HUES48 (cell line): ENCODE results near the gene ZNF653.

Experiments
- H3K27ac ChIP-seq: one replicate; pipeline ENCODE4 v1.7.0; 2013; ENCODE audit warnings: low read depth, low read length, inconsistent platforms
- H3K27me3 ChIP-seq: 2 replicates; pipeline ENCODE4 v1.6.1; 2013; ENCODE audit warnings: mild to moderate bottlenecking, low read length; ENCODE audit not compliant: control insufficient read depth, insufficient read depth
- H3K36me3 ChIP-seq: 2 replicates; pipeline ENCODE4 v1.6.1; 2013; ENCODE audit warnings: low read length; ENCODE audit not compliant: control insufficient read depth, insufficient read depth
- H3K4me1 ChIP-seq: 2 replicates; pipeline ENCODE4 v1.6.1; 2013; ENCODE audit warnings: mild to moderate bottlenecking, low read length; ENCODE audit not compliant: control insufficient read depth, insufficient read depth
- H3K4me3 ChIP-seq: 2 replicates; pipeline ENCODE4 v1.5.1; 2013; ENCODE audit warnings: mild to moderate bottlenecking, low read depth, low read length
- H3K9ac ChIP-seq: 2 replicates; pipeline ENCODE4 v1.6.1; 2013; ENCODE audit warnings: mild to moderate bottlenecking, low read depth, low read length, moderate library complexity
- H3K9me3 ChIP-seq: 2 replicates; pipeline ENCODE4 v1.6.1; 2013; ENCODE audit warnings: low read length; ENCODE audit not compliant: control insufficient read depth, insufficient read depth

Gene ZNF653

GRCh38 chr19:11451871-11452619, 53.6 kb downstream of the ZNF653 start:
- H3K36me3 ChIP-seq, result peaks cover 32% of the 10 kb centered on the region
- H3K4me3 ChIP-seq, result no peak overlapping the region; the same call in 1 of the 2 replicates
- H3K27ac ChIP-seq, result peak overlapping the region; percentile 47
- H3K9me3 ChIP-seq, result no peaks in the 10 kb centered on the region
- H3K9ac ChIP-seq, result 0 out of 2 replicates have a peak overlapping the region, but pooled peaks have one; percentile 24
- H3K27me3 ChIP-seq, result no peaks in the 10 kb centered on the region
- H3K4me1 ChIP-seq, result peaks cover 11% of the 10 kb centered on the region

- peaks cover 35% of the 10 kb centered on the region for H3K36me3 ChIP-seq
- no peak overlapping the region for H3K4me3 ChIP-seq
- no peak overlapping the region for H3K9ac ChIP-seq
- peaks cover 11% of the 10 kb centered on the region for H3K4me1 ChIP-seq
- no peaks in the 10 kb centered on the region for H3K9me3 ChIP-seq
- no peaks in the 10 kb centered on the region for H3K27me3 ChIP-seq
- peak overlapping the region; percentile 54 for H3K27ac ChIP-seq
Observed at GRCh38 chr19:11451327-11451870, 54.2 kb downstream of the ZNF653 start.

- H3K9ac ChIP-seq, result no peak overlapping the region
Observed at GRCh38 chr19:11450570-11451326, 54.9 kb downstream of the ZNF653 start.

GRCh38 chr19:11448923-11449554, 56.6 kb downstream of the ZNF653 start:
- Histone ChIP-seq H3K9me3 (no peaks in the 10 kb centered on the region), H3K4me1 (peaks cover 11% of the 10 kb centered on the region), H3K4me3 (no peak overlapping the region), H3K36me3 (peaks cover 57% of the 10 kb centered on the region), H3K27ac (no peak overlapping the region), H3K27me3 (no peaks in the 10 kb centered on the region), H3K9ac (no peak overlapping the region)

More at GRCh38 chr19:11450570-11451326, 54.9 kb downstream of the ZNF653 start:
- H3K27ac ChIP-seq, result peak overlapping the region; percentile 54
- peaks cover 11% of the 10 kb centered on the region for H3K4me1 ChIP-seq
- H3K27me3 ChIP-seq, result no peaks in the 10 kb centered on the region
- no peaks in the 10 kb centered on the region for H3K9me3 ChIP-seq
- H3K4me3 ChIP-seq, result no peak overlapping the region
- peaks cover 40% of the 10 kb centered on the region for H3K36me3 ChIP-seq

GRCh38 chr19:11448410-11448809, 57.2 kb downstream of the ZNF653 start:
- H3K4me3 ChIP-seq, result no peak overlapping the region
- no peaks in the 10 kb centered on the region for H3K27me3 ChIP-seq

GRCh38 chr19:11447347-11448262, 58.0 kb downstream of the ZNF653 start:
- Histone ChIP-seq H3K27me3 (no peaks in the 10 kb centered on the region), H3K9me3 (no peaks in the 10 kb centered on the region), H3K9ac (no peak overlapping the region), H3K36me3 (peaks cover 70% of the 10 kb centered on the region), H3K27ac (no peak overlapping the region), H3K4me1 (peaks cover 7% of the 10 kb centered on the region), H3K4me3 (no peak overlapping the region)

More at GRCh38 chr19:11448410-11448809, 57.2 kb downstream of the ZNF653 start:
- Histone ChIP-seq H3K4me1 (peaks cover 9% of the 10 kb centered on the region), H3K27ac (no peak overlapping the region), H3K36me3 (peaks cover 63% of the 10 kb centered on the region), H3K9me3 (no peaks in the 10 kb centered on the region), H3K9ac (no peak overlapping the region)

GRCh38 chr19:11446652-11447301, 58.9 kb downstream of the ZNF653 start:
- H3K36me3 ChIP-seq, result peaks cover 79% of the 10 kb centered on the region
- H3K9me3 ChIP-seq, result no peaks in the 10 kb centered on the region
- H3K27ac ChIP-seq, result no peak overlapping the region
- H3K9ac ChIP-seq, result no peak overlapping the region
- no peaks in the 10 kb centered on the region for H3K27me3 ChIP-seq
- 0 out of 2 replicates have a peak, but pooled peaks cover under 1% of the 10 kb centered on the region for H3K4me1 ChIP-seq
- no peak overlapping the region for H3K4me3 ChIP-seq

GRCh38 chr19:11446271-11446651, 59.4 kb downstream of the ZNF653 start:
- H3K4me1 ChIP-seq, result no peaks in the 10 kb centered on the region
- no peaks in the 10 kb centered on the region for H3K27me3 ChIP-seq
- no peaks in the 10 kb centered on the region for H3K9me3 ChIP-seq
- peaks cover 84% of the 10 kb centered on the region for H3K36me3 ChIP-seq
- no peak overlapping the region for H3K9ac ChIP-seq
- no peak overlapping the region for H3K4me3 ChIP-seq
- no peak overlapping the region for H3K27ac ChIP-seq

GRCh38 chr19:11445141-11445540, 60.5 kb downstream of the ZNF653 start:
- Histone ChIP-seq H3K4me1 (no peaks in the 10 kb centered on the region), H3K36me3 (peaks cover 90% of the 10 kb centered on the region), H3K9ac (no peak overlapping the region), H3K27ac (no peak overlapping the region), H3K4me3 (no peak overlapping the region), H3K9me3 (no peaks in the 10 kb centered on the region), H3K27me3 (no peaks in the 10 kb centered on the region)

- no peak overlapping the region for H3K27ac ChIP-seq
- H3K27me3 ChIP-seq, result no peaks in the 10 kb centered on the region
- no peaks in the 10 kb centered on the region for H3K9me3 ChIP-seq
- H3K4me1 ChIP-seq, result no peaks in the 10 kb centered on the region
- H3K9ac ChIP-seq, result no peak overlapping the region
- H3K36me3 ChIP-seq, result peaks cover 90% of the 10 kb centered on the region
- no peak overlapping the region for H3K4me3 ChIP-seq
Observed at GRCh38 chr19:11444059-11444458, 61.6 kb downstream of the ZNF653 start.
